DOHH2 (cell line): ENCODE results near the gene KRT12.
"Not testable (repeated sequence)": the region's sequence is repeated elsewhere in the genome, so short reads cannot be mapped to it uniquely, and the experiment has no call there.

Experiments
- CTCF ChIP-seq: fragments of 200-600 bp; sonication (generic); IDR thresholded peaks from one replicate; pipeline ENCODE4 v1.5.1; 2014; ENCODE audit warnings: antibody characterized with exemption, mild to moderate bottlenecking, low read depth, low read length; ENCODE audit not compliant: poor library complexity, severe bottlenecking
- EZH2phosphoT487 ChIP-seq: fragments of 200-600 bp; sonication (generic); IDR thresholded peaks from 2 replicates; pipeline ENCODE4 v1.6.1; 2017; ENCODE audit warnings: borderline replicate concordance, mild to moderate bottlenecking, antibody characterized with exemption, low read length, moderate library complexity, mixed read lengths

- not testable (repeated sequence) for TF ChIP-seq CTCF, EZH2phosphoT487
These were observed 8.4 kb downstream of the KRT12 start for GRCh38 chr17:40858667-40859066.
